ENCODE measurements around the gene FAN1. TPM values are rescaled to one million over a fixed set of nuclear protein-coding genes. Genes with fewer than 3 reads are reported as not detected.

Gene FAN1
- total and polyA plus RNA-seq, 2 of the 13 experiments (the other 11 are each of a cell fraction or from before 2014, with no cell fraction given), result 10.8 to 20.1 TPM

- no peaks in the 10 kb centered on the region for H3K4me1 ChIP-seq (ENCODE audit: insufficient read depth, low read length)
- intact Hi-C loops (cut with micrococcal nuclease; ENCODE audit: unreplicated experiment) (no loop called here), in situ Hi-C loops (cut with HindIII; ENCODE audit: extremely low pct_ligation_motif_present, low pct_unique_long_range_greater_than_20kb) (no loop called here)
- TF ChIP-seq ZSCAN29 (CRISPR knock-in tag; conservative IDR thresholded peaks at IDR 0.05) (no peak), FOXP4 (CRISPR knock-in tag; IDR thresholded peaks at IDR 0.05) (no peak), CREB3 (CRISPR knock-in tag; IDR thresholded peaks at IDR 0.05) (no peak)
- H4K20me1 ChIP-seq (ENCODE audit: insufficient read depth, low read length), result no peaks in the 10 kb centered on the region
- H3K36me3 ChIP-seq (replicated peaks in 1 of 2; ENCODE audit: control insufficient read depth in 1 of 2, insufficient read depth in 2 of 2, low read length in 2 of 2), result peaks cover 18 to 76% of the 10 kb centered on the region in 2 experiments
- no peak overlapping the region for H3K9ac ChIP-seq (ENCODE audit: insufficient read depth, low read depth, low read length)
- H3K27ac ChIP-seq (ENCODE audit: extremely low read length, insufficient read depth, low read length), result no peak overlapping the region
- no peak overlapping the region for H3K4me3 ChIP-seq (replicated peaks in 1 of 3; ENCODE audit: insufficient read depth in 1 of 3, low read depth in 2 of 3, low read length in 3 of 3)
- ChIA-PET CTCF (ENCODE audit: low intra/inter-chr PET ratio, low total read pairs) (no interaction called here), POLR2A (no interaction called here)
- no TSS peak for BruUV-seq (replicated peaks)
- H3K4me2 ChIP-seq (ENCODE audit: low read depth, low read length), result no peak overlapping the region
- no peak for FAIRE-seq
- H3K79me2 ChIP-seq (ENCODE audit: insufficient read depth, low read length), result no peaks in the 10 kb centered on the region
- H2AFZ ChIP-seq (ENCODE audit: low read length), result no peak overlapping the region
- H3K9me3 ChIP-seq (ENCODE audit: low read length), result no peaks in the 10 kb centered on the region
- DNase-seq (ENCODE audit: low spot score), result no peak
- WGBS (ENCODE audit: low lambda C conversion rate), result 93% methylated on average over 4 of the region's 4 CpGs
- H3K27me3 ChIP-seq (ENCODE audit: control insufficient read depth in 1 of 2, insufficient read depth in 2 of 2, low read length in 2 of 2), result no peaks in the 10 kb centered on the region
- ATAC-seq, result no peak
These were observed 17.4 kb downstream of the FAN1 start for GRCh38 chr15:30921106-30921505.

- FAIRE-seq (no peak), ATAC-seq (no peak), DNase-seq (ENCODE audit: low spot score) (no peak)
- Histone ChIP-seq H3K79me2 (ENCODE audit: insufficient read depth, low read length) (no peaks in the 10 kb centered on the region), H4K20me1 (ENCODE audit: insufficient read depth, low read length) (no peaks in the 10 kb centered on the region), H3K4me3 (replicated peaks in 1 of 3; ENCODE audit: insufficient read depth in 1 of 3, low read depth in 2 of 3, low read length in 3 of 3) (no peak overlapping the region), H2AFZ (ENCODE audit: low read length) (no peak overlapping the region), H3K36me3 (replicated peaks in 1 of 2; ENCODE audit: control insufficient read depth in 1 of 2, insufficient read depth in 2 of 2, low read length in 2 of 2) (peaks cover 19 to 77% of the 10 kb centered on the region in 2 experiments), H3K4me2 (ENCODE audit: low read depth, low read length) (no peak overlapping the region), H3K27ac (ENCODE audit: extremely low read length, insufficient read depth, low read length) (no peak overlapping the region), H3K9ac (ENCODE audit: insufficient read depth, low read depth, low read length) (no peak overlapping the region), H3K9me3 (ENCODE audit: low read length) (no peaks in the 10 kb centered on the region), H3K27me3 (ENCODE audit: control insufficient read depth in 1 of 2, insufficient read depth in 2 of 2, low read length in 2 of 2) (no peaks in the 10 kb centered on the region), H3K4me1 (ENCODE audit: insufficient read depth, low read length) (no peaks in the 10 kb centered on the region)
- intact Hi-C loops (cut with micrococcal nuclease; ENCODE audit: unreplicated experiment), result no loop called here
- WGBS (ENCODE audit: low lambda C conversion rate), result 95% methylated on average over 9 of the region's 9 CpGs
- BruUV-seq (replicated peaks), result no TSS peak
- in situ Hi-C loops (cut with HindIII; ENCODE audit: extremely low pct_ligation_motif_present, low pct_unique_long_range_greater_than_20kb), result no loop called here
- ChIA-PET CTCF (ENCODE audit: low intra/inter-chr PET ratio, low total read pairs) (no interaction called here), POLR2A (no interaction called here)
- TF ChIP-seq CHD2 (IDR thresholded peaks at IDR 0.05; ENCODE audit: low read depth, low read length) (no peak), ZNF703 (CRISPR knock-in tag; IDR thresholded peaks at IDR 0.05; ENCODE audit: borderline replicate concordance) (no peak), DBP (CRISPR knock-in tag; IDR thresholded peaks at IDR 0.05; ENCODE audit: not compliant biosample characterization) (no peak), GABPB1 (CRISPR knock-in tag; IDR thresholded peaks at IDR 0.05) (no peak), AGO2 (optimal IDR thresholded peaks at IDR 0.05; ENCODE audit: low read depth, low read length) (no peak), JUND (CRISPR knock-in tag; IDR thresholded peaks at IDR 0.05) (no peak), FOXP4 (CRISPR knock-in tag; IDR thresholded peaks at IDR 0.05) (no peak), ZNF558 (CRISPR knock-in tag; IDR thresholded peaks at IDR 0.05; ENCODE audit: borderline replicate concordance) (no peak), EED (CRISPR knock-in tag; IDR thresholded peaks at IDR 0.05) (no peak), ZBTB20 (CRISPR knock-in tag; IDR thresholded peaks at IDR 0.05; ENCODE audit: borderline replicate concordance, low read depth) (no peak)
These were observed 18.2 kb downstream of the FAN1 start for GRCh38 chr15:30921781-30922479.
